ENCODE results near the gene TAPT1. TPM values are rescaled to one million over a fixed set of nuclear protein-coding genes. Genes with fewer than 3 reads are reported as not detected.
A peak's percentile ranks its signal among the peaks of the same experiment; 100 is the strongest.

The TAPT1 gene
- total RNA-seq, 2 experiments from 2014 or later, result 35.6 TPM

DNA sequence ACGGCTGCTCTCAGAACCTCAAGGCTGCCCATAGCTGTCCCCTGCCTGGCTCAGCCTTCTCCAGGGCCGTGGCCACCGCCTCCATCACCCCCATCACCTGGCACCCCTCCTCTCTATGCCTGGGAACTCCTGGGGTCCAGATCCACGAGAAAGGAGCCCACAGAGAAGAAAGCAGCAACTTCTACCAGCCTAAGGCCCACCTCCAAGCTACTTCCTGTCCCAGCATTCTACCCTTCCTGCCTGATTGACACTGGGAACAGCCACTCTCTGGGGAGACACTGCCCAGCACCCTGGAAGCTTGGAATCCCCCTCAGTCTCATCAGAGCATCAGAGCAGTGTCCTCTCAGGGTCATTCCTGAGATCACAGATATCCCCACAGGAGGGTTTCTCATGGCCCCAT lies 105.6 kb downstream of the TAPT1 start:
- peaks cover 3% of the 10 kb centered on the region for H3K27me3 Mint-ChIP-seq
- H3K27ac Mint-ChIP-seq, result no peak overlapping the region
- ChIA-PET CTCF (no interaction called here), POLR2A (no interaction called here)
- H3K4me3 Mint-ChIP-seq, result no peak overlapping the region
- peak; percentile 17 for DNase-seq
- H3K36me3 Mint-ChIP-seq, result no peaks in the 10 kb centered on the region
- H3K9me3 Mint-ChIP-seq, result no peaks in the 10 kb centered on the region
- H3K4me1 Mint-ChIP-seq (ENCODE audit: low read depth), result peaks cover 14% of the 10 kb centered on the region
- intact Hi-C loops (cut with micrococcal nuclease), result no loop called here

- CTCF ChIA-PET, result no interaction called here
- DNase-seq, result no peak
- peaks cover 3% of the 10 kb centered on the region for H3K27me3 Mint-ChIP-seq
- intact Hi-C loops (cut with micrococcal nuclease), result no loop called here
- H3K4me3 Mint-ChIP-seq, result no peak overlapping the region
- H3K36me3 Mint-ChIP-seq, result no peaks in the 10 kb centered on the region
- H3K27ac Mint-ChIP-seq, result no peak overlapping the region
- POLR2A ChIA-PET, result no interaction called here
- H3K4me1 Mint-ChIP-seq (ENCODE audit: low read depth), result peaks cover 14% of the 10 kb centered on the region
- no peaks in the 10 kb centered on the region for H3K9me3 Mint-ChIP-seq
Observed at GRCh38 chr4:16119981-16120380, 106.3 kb downstream of the TAPT1 start.

- no peaks in the 10 kb centered on the region for H3K36me3 Mint-ChIP-seq
Observed at GRCh38 chr4:16118090-16118489, 108.2 kb downstream of the TAPT1 start.

DNA sequence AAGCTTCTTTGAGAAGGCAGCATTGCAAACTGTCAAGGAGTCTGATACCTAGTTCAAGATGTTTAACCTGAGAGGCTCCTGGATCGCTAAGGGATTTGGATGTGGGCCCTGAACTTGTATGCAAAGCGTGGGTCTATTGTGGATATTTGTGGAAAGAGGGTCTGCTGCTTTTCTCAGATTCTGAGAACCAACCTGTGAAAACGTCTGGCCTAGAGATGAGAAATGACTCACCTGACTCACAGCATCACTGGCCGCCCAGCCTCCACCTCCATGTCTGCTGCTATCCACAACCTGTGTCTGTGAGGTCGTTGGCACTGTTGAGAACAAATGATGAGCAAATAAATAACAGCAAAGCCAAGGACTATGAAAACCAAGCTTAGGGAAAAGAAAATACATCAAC lies 109.1 kb downstream of the TAPT1 start:
- POLR2A ChIA-PET, result no interaction called here
- DNase-seq, result no peak
- H3K4me3 Mint-ChIP-seq, result no peak overlapping the region
- no peaks in the 10 kb centered on the region for H3K36me3 Mint-ChIP-seq
- peaks cover 10% of the 10 kb centered on the region for H3K27me3 Mint-ChIP-seq
- intact Hi-C loops (cut with micrococcal nuclease), result no loop called here
- no peaks in the 10 kb centered on the region for H3K9me3 Mint-ChIP-seq
- no peak overlapping the region for H3K27ac Mint-ChIP-seq
- peaks cover 2% of the 10 kb centered on the region for H3K4me1 Mint-ChIP-seq (ENCODE audit: low read depth)
- CTCF ChIA-PET, result no interaction called here

More at GRCh38 chr4:16118090-16118489, 108.2 kb downstream of the TAPT1 start:
- no peak overlapping the region for H3K27ac Mint-ChIP-seq
- no peak for DNase-seq
- intact Hi-C loops (cut with micrococcal nuclease), result no loop called here
- no peaks in the 10 kb centered on the region for H3K9me3 Mint-ChIP-seq
- peaks cover 10% of the 10 kb centered on the region for H3K4me1 Mint-ChIP-seq (ENCODE audit: low read depth)
- no peak overlapping the region for H3K4me3 Mint-ChIP-seq
- H3K27me3 Mint-ChIP-seq, result peaks cover 6% of the 10 kb centered on the region
- ChIA-PET CTCF (no interaction called here), POLR2A (no interaction called here)

DNA sequence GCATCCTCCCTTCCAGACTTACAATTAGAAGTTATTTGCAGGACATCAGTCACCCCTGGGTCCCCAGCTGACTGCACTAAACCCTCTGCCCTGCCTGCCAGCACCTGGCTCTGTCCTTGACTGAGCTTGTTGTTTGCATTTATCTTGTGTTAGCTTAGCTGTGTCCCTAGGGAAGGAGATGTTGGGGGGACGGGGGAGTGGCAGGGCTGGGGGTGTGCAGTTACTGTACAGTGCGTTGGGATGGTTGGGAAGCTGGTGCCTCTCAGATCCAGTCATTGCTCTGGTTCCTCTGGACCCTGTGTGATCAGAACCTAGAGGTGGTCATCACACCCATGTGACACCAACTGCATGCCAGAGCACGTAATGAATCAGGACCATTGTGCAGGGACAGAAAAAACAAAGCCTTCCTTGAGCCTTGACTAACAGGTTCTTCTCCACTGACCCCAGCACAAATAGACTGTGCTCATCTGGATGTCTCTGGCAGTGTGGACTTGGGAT lies 109.7 kb downstream of the TAPT1 start:
- Mint-ChIP-seq H3K9me3 (no peaks in the 10 kb centered on the region), H3K4me3 (no peak overlapping the region), H3K4me1 (ENCODE audit: low read depth) (no peaks in the 10 kb centered on the region), H3K27ac (no peak overlapping the region), H3K36me3 (no peaks in the 10 kb centered on the region), H3K27me3 (peaks cover 12% of the 10 kb centered on the region)
- intact Hi-C loops (cut with micrococcal nuclease), result no loop called here
- no peak for DNase-seq
- CTCF ChIA-PET, result no interaction called here
- POLR2A ChIA-PET, result no interaction called here

GRCh38 chr4:16116019-16116418 lies 110.3 kb downstream of the TAPT1 start:
- no peak overlapping the region for H3K4me3 Mint-ChIP-seq
- intact Hi-C loops (cut with micrococcal nuclease), result no loop called here
- no peaks in the 10 kb centered on the region for H3K4me1 Mint-ChIP-seq (ENCODE audit: low read depth)
- H3K36me3 Mint-ChIP-seq, result no peaks in the 10 kb centered on the region
- CTCF ChIA-PET, result no interaction called here
- POLR2A ChIA-PET, result no interaction called here
- no peak for DNase-seq
- peaks cover 14% of the 10 kb centered on the region for H3K27me3 Mint-ChIP-seq
- no peak overlapping the region for H3K27ac Mint-ChIP-seq
- H3K9me3 Mint-ChIP-seq, result no peaks in the 10 kb centered on the region

DNA sequence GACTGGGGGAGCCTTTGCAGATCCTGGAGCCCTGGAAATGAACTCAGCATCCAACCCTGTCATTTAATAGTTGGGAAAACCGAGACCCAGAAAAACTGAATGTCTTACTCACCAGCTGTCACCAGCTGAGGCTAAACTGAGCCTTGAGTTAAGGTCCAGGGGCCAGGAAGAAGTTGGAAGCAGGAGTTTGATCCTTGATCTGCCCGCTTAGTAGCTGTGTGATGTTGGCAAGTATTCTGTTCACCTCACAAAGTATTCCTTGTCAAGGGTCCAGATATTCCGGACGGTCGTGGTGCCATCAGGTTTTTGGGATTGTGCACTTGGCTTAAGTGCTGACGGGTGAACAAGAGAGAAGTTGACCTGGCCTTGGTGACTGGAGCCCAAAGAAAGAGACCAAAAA lies 111.7 kb downstream of the TAPT1 start:
- intact Hi-C loops (cut with micrococcal nuclease), result no loop called here
- no peak overlapping the region for H3K4me3 Mint-ChIP-seq
- no peak for DNase-seq
- H3K27ac Mint-ChIP-seq, result no peak overlapping the region
- ChIA-PET CTCF (no interaction called here), POLR2A (no interaction called here)
- no peaks in the 10 kb centered on the region for H3K36me3 Mint-ChIP-seq
- peaks cover 11% of the 10 kb centered on the region for H3K27me3 Mint-ChIP-seq
- H3K4me1 Mint-ChIP-seq (ENCODE audit: low read depth), result no peaks in the 10 kb centered on the region
- H3K9me3 Mint-ChIP-seq, result no peaks in the 10 kb centered on the region

GRCh38 chr4:16113741-16114140 lies 112.5 kb downstream of the TAPT1 start:
- intact Hi-C loops (cut with micrococcal nuclease), result no loop called here
- CTCF ChIA-PET, result no interaction called here
- Mint-ChIP-seq H3K4me3 (no peak overlapping the region), H3K27ac (no peak overlapping the region), H3K27me3 (peaks cover 11% of the 10 kb centered on the region), H3K36me3 (no peaks in the 10 kb centered on the region), H3K4me1 (ENCODE audit: low read depth) (no peaks in the 10 kb centered on the region), H3K9me3 (no peaks in the 10 kb centered on the region)
- no peak for DNase-seq
- POLR2A ChIA-PET, result no interaction called here

DNA sequence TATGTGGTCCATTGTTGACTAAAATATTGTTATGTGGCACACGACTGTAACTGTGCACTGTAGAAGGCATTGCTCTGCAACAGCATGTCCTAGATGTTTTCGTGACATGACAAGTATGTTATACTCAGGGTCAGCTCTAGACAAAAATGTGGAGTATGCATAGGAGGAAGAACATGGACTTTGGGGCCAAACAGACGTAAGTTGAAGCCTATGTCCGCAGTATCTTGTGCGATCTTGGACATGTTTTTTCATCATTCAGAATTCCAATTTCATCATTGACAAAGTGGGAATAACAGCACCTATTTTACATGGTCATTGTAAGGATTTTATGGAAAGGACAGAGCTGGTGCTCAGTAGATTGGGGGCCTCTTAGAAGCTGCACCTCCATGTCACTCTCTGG lies 114.7 kb downstream of the TAPT1 start:
- ChIA-PET CTCF (no interaction called here), POLR2A (no interaction called here)
- no peaks in the 10 kb centered on the region for H3K36me3 Mint-ChIP-seq
- DNase-seq, result no peak
- intact Hi-C loops (cut with micrococcal nuclease), result no loop called here
- no peak overlapping the region for H3K27ac Mint-ChIP-seq
- H3K4me3 Mint-ChIP-seq, result no peak overlapping the region
- no peaks in the 10 kb centered on the region for H3K4me1 Mint-ChIP-seq (ENCODE audit: low read depth)
- H3K27me3 Mint-ChIP-seq, result peaks cover 11% of the 10 kb centered on the region
- no peaks in the 10 kb centered on the region for H3K9me3 Mint-ChIP-seq

DNA sequence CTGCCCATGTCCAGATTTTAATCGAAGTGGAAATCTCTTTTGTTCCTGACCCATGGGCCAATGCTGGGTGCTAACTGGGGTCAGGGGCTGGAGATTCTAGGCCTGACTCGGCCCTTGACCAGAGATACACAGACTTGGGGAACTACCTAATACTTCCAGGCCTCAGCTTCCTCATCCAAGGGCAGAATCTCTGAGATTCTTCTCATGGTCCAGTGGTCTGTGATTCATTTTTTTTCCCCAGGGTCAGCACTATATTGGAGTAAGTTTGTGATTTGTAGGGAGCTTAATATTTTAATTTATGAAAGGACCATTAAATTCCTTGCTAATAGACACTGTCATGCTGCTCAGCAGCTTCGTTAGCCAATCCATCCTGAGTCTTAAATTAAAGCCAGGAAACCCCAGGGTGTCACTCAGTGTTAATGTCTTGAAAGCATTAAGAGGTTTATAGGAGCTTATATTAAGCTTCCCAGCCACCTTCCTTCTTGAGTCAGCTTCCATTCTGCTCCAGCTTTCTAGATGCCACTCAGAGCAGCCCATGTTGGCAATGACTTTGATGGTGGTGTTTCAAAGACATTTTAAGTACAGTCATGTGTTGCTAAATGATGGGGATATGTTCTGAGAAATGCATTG lies 115.5 kb downstream of the TAPT1 start:
- peaks cover 11% of the 10 kb centered on the region for H3K27me3 Mint-ChIP-seq

More for the DNA sequence above, 115.5 kb downstream of the TAPT1 start:
- intact Hi-C loops (cut with micrococcal nuclease), result no loop called here
- H3K27ac Mint-ChIP-seq, result no peak overlapping the region
- H3K4me3 Mint-ChIP-seq, result no peak overlapping the region
- CTCF ChIA-PET, result no interaction called here
- no peak for DNase-seq
- H3K36me3 Mint-ChIP-seq, result no peaks in the 10 kb centered on the region
- no peaks in the 10 kb centered on the region for H3K9me3 Mint-ChIP-seq
- no peaks in the 10 kb centered on the region for H3K4me1 Mint-ChIP-seq (ENCODE audit: low read depth)
- POLR2A ChIA-PET, result no interaction called here

Other genes with a start within 250 kb of the TAPT1 start
- gene PROM1, start 142.4 kb downstream of the TAPT1 start, total RNA-seq, result not detected